Germinal center (tissue), 1 donor: ENCODE results near the gene STRIP1.
"Not testable (repeated sequence)": the region's sequence is repeated elsewhere in the genome, so short reads cannot be mapped to it uniquely, and the experiment has no call there.

Experiments used
- DNase-seq: peaks from one replicate; pipeline ENCODE4 v3.0.0; 2012; ENCODE audit warnings: mixed read lengths, low spot score

Gene STRIP1

DNA sequence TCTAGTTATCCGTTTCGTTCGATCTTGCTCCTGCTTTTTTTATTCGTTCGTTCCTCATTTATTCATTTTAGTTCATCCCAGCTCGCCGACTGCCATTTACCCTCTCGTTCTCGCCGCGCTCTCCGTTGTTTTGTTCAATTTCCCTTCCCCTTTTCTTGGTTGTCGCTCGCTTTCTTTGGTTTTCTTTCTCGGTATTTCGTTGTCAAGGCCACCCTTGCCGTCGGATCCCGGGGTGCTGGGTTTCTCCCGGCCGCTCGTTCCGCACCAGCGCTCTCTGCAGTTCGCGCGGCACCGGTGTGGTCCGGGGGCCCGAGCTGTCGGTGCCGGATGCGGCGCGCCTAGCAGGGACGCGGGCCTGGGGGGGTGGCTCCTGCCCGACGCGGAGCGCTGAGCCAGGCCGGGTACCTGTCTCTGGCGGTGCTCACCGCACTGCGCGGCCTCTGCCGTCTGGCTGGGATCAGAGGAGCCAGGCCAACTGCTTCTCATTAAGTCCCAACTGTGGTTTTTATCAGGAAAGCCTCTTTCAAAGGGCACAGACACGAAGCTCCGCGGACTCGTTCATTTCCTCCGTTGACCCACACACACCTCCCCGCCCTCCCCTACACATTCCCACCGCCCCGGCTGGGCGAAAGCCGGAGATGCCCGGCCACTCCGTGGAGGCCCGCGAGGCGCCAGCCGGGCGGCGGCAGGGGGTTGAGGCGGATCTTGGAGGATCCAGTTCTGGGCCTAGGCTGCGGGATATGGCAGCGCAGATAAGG, 34.4 kb downstream of the STRIP1 start:
- peak; percentile 47 for DNase-seq

DNA sequence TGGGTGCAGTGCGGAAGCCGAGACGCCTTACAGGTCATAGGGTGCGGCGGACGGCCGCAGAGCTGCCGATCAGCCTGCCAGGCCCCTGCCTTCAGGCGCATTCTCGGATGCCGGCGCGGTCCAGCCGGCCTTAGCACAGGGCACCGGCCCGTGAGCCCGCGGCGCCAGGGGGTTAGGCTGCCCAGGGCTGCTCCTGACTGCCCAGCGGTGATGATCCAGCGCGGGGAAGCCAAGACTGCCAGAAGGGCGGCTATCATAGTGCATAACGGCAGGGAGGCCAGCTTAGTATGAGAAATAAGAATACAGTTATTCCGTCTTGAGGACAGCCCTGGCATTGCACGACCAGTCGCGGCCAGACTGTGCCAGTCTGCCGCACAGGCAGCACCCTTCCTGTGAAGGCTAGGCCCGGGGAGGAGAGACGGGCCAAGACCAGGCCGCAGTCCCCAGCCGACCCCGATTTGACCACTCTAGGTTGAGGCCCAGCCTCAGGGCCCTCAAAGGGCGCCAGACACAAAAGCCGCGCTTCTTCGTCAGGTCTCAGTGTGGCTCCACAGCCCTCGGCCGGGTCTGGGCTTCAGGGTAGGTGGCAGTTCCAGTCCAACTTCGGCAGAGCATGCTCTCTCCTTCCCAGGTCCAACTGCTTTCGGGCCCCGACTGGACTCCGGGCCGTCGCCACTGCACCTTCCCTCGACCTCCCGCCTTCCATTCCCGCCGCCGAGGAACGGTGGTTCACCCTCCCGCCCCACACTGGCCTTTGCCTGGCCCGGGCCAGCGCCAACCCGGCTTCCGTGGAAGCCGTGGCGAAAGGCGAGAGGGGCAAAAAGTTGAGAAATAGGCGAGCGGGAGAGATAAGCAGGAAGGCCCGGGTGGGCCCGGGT, 35.2 kb downstream of the STRIP1 start:
- DNase-seq: no peak

DNA sequence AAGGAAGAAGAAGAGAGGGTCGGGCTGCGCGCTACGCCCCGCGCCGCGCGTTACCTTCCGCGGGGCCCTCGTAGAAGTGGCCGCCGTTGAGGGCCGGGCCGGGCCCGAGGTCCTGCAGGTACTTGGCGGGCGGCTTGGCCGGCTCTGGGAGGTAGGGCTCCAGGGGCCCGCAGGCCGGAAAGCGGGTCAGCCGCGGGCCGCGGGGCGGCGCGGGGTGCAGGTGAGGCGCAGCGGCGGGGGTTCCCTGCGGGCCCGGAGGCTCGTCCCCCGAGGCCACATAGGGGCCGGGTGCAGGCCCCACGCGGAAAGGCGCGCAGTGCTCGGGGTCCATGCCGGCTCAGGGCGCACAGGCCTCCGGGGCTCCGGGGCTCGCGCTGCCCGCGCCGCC, 35.9 kb downstream of the STRIP1 start:
- DNase-seq: no peak

DNA sequence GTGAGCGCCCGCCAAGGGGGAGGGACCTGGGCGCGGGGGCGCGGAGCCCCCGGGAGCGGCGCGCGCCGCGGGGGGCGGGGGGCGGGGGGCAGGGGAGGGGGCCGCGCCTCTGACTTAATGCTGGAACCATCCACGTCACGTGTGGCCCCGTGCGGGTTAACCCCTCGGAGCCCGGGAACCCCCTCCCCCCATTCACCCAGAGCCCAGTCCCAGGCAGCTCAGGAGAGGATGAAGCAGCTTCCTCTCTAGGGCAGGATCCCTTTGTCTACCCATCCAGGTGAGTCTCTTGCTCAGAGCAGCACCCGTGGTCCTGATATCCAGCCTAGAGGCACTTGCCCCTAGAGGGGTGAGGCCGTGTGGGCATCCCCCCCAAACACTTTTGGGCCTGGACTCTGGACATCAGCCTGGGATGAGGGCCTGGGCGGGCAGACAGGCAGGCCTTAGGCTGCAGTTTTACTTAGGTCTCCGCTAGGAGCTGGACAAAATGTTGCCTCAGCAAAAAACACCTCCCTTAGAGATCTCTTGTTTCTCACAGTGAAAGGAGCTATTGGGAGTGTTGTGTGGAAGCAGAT, 36.3 kb downstream of the STRIP1 start, which contains the start of gene ALX3:
TSS of gene ALX3 (minus strand) at position 2 of the 572 bp plus-strand sequence. CDS start 60 bp downstream, outside the sequence.
- DNase-seq: no peak

DNA sequence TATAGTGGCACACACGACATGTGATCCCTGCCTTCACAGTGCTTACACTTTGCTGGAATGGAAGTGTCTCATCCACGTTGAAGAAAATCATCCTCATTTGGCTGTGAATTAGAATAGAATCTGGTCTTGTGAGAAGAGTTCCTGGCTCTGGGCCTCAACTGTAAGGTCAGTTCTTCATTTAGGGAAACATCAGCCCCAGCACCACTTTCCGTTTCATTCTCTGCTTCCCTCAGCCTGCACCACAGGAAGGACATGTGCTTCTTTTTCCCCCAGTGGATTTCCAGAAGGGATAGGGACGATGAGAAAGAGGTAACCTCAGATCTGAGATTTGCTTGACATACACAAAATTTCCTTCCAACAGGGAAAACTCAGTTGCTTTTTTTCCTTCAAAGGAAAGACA, 39.7 kb downstream of the STRIP1 start:
- DNase-seq: no peak

DNA sequence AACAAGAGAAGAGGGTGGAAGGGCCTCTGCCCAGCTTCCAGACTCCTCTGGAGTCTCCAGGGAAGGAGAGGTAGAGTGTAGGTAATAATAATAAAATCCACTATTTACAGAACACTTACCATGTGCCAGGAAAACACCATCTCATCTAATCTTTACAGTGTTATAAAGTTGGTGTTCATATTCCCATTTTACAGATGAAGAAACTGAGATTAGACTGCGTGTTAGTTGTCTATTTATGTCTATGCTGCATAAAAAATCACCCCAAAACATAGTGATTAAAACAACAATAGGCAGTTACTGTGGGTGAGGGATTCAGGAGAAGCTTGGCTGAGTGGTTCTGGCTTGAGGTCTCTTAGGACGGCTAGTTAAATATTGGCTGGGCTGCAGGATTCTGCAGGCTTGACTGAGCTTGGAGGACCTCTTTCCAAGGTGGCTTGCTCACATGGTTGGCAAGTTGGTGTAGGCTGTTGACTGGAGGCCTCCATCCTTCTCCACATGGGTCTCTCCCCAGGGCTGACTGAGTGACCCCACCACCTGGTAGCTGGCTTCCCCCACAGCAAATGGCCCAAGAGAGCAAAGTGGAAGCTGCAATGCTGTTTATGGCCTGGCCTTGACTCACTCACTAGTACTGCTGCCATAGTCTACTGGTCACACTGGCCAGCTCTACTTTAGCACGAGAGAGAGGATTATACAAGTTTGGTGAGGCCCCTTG, 42.5 kb downstream of the STRIP1 start:
- DNase-seq: no peak

DNA sequence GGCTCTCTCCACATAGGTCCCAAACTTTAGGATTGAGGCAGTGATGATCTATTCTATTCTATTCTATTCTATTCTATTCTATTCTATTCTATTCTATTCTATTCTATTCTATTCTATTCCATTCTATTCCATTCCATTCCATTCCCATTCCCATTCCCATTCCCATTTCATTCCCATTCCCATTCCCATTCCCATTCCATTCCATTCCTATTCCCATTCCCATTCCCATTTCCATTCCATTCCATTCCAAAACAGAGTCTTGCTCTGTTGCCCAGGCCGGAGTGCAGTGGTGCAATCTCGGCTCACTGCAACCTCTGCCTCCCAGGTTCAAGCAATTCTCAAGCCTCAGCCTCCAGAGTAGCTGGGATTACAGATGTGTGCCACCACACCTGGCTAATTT, 45.6 kb downstream of the STRIP1 start:
- DNase-seq: not testable (repeated sequence)

DNA sequence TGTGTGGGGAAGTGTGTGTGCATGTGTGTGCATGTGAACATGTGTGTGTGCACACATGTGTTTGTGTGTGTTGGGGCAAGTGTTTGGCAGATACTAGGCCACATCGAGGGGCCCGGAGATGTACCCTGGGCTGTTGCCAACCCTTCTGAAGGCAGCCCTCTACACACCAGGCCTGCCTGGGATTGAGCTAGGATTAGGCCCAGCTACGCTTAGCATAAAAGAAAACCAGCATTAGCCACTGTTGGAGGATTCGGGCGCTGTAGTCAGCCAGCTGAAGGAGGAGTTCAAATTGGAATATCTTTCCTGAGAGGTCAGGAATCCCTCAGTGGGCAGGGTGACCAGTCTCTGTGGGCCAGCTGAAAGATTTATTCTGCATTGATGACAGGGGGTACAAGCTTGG, 46.6 kb downstream of the STRIP1 start:
- no peak for DNase-seq

DNA sequence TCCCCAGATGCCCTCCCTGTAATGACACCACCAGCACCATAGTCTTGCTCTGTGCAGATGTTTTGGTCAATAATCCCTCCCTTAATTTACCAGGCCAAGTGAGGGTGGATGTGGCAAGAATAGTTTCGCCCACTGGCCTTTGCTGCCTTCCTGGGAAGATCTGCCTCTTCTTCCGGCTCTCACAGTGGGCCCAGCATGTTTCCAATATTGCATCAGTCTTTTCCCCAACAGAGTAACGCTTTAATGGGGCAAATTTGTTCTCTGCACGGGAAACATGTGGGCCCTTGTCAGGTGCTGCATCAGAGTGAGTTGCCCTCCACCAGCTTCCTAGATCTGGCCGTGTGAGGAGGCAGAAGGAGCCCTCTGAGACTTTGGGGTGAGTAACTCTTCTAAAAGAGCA, 48.1 kb downstream of the STRIP1 start:
- DNase-seq: no peak

DNA sequence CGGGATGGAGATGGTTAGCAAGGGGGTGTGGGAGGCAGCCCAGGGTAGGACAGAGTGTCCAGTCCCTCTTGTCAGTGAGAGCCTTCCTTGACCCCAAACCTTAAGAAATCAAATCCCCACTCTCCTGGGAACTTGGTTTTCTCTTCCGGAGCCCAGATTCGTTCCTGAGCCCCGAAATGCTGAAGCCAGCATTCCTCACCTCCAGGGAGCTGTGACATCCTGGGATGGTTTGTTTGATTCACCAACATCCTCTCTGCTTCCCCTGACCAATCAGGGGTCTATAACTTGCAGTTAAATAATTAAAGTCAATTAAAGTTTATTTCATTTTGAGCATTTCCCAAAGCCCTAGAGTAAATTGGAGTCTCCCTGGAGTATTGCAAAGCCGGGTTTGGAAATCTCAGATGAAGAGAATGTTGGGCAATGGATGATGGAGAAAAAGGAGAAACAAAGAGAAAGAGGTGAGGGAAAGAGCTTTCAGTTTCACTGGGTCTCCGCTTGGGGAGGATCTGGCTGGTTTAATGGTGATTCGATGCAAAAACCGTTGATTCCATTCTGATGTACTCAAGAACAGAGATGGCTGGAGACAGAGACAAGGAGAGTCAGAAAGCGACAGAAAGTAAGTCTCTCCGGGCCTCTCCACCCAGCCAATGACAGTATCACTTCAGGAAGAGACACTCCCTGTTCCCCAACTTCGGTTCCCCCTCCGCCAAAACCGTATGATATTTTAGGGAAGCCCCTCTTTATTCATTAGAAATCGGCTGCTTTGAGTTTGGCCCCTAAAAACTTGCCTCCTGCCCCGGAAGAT, 48.8 kb downstream of the STRIP1 start:
- no peak for DNase-seq

DNA sequence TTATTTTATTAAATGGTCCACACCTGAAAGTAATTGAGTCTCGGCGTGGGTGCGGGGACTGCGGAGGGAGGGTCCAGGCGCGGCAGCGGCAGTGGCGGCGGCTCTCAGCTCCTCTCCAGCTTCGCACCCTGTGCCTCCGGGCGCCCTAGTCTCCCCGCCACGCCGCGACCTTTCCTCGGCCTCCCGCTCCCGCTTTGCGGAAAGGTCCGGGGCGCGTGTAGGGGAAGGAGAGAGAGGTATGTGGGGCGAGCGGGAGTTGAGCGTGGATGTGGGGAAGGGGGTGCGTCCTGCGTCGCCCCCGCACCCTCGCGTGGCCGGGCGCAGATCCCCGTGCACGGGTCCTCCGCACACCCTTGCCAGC, 49.4 kb downstream of the STRIP1 start:
- no peak for DNase-seq

DNA sequence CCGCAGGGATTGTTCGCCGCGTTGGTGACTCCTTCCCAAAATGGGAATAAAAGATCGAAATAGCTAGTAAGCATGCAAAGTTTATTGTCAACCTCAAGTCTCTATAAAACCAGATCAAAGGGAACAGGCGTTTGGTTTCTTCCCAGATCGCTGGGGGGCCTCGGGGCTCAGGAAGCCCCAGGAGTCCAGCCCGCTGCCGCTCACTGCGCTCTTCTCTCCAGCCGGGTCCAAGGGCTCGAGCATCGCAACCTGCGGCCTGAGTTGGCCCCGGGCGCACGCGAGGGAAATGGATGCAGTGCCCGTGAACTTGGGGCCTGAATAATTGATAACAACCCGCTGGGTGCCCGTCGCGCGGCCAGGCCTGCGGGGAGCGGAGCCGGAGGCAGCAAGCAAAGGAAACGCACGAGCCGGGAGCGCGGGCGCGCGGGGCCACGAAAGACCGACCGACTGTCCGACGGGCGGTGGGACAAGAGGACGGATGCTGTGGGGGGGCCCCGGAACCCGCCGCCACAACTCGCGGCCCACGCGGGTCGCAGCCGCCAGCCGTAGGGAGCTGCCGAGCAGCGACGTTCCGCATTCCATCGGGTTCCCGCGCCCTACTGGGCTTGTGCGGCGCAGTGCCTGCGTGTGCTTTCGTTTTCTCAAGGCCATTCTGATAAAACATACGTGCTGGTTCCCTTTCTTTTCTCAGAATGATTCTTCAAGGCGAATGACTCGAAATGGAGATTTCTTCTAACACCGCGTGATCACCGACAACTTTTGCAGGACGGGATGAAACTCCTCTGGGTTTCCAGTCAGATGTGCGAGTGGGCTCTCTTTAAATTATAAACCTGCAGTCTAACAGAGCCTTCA, 50.0 kb downstream of the STRIP1 start:
- DNase-seq: peak; percentile 45

DNA sequence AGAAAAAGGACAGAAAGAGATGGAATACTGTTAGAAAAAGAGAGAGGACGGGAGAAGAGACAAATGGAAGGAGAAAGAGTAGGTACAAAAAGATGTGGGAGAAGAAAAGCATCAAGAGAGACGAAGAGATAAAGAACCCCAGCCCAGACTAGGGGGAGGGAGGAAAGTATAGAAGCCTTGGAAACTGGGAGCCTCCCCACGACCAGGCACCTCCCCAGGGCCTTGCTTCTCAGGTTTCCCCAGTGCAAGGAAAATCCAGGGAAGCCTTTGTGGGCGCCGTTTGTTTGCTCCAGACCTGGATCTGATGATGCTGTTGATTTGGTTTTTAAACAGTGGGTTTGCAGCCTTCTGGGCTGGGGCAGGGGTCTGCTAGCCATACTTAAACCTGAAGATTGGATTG, 51.2 kb downstream of the STRIP1 start:
- no peak for DNase-seq

DNA sequence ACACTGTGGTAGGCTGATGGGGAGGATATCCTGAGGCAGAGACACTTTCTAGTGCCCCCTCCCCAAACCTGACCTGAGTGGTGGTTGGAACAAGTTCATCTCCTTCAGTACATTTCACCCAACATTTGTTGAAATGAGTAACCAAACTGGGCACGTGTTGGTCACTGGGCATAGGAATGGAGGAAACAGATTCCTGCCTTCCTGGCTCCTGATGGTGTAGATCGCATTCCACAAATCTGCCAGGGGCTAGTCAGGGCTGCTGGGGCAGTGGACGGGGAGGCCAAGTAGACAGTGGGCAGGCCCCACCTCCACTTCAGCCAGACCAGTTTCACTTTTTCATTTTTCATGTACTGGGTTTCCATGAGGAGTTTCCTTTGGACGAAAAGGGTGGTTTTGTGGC, 52.5 kb downstream of the STRIP1 start:
- DNase-seq: no peak

DNA sequence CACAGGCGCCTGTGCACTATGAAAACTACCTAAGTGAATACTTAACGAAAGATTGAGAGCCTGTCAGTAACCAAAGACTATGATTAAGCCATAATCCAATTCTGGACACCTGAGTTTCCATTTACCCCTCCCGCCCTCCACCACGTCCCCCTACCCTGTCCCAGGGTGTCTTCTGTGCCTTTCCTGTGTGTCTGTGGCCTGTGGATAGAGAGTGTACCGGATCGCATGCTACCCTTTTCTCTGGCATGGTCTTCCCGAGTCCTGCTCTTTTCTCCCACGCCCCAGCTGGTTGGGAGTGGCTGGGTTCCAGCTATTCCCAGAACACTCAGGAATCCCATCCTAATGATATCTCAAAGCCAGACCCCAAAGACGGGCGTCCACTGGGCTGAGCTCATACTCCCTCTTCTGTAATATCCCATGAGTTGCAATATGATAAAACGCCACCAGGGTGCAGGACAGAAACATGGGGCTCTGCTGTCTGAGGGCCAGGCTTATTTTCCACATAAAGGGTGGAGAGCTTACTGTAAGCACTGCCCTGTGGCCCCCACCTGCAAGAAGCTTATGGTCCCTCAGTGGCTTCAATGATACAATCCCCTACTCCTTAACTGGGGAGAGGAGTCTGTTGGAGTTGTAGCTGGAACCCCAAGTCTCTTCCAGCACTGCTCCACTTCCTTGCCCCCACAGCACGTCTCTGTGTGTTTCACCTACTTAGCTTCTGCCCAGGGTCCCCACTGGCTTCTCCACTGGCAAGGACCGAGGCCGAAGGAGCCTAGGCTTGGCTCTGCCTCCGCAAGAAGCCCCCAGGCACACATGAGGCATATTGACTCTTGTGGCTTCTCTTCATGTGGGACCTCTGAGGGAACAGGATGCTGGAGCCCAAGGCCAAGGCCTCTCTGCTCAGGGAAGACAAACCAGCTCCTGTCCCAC, 53.7 kb downstream of the STRIP1 start:
- peak; percentile 65 for DNase-seq

DNA sequence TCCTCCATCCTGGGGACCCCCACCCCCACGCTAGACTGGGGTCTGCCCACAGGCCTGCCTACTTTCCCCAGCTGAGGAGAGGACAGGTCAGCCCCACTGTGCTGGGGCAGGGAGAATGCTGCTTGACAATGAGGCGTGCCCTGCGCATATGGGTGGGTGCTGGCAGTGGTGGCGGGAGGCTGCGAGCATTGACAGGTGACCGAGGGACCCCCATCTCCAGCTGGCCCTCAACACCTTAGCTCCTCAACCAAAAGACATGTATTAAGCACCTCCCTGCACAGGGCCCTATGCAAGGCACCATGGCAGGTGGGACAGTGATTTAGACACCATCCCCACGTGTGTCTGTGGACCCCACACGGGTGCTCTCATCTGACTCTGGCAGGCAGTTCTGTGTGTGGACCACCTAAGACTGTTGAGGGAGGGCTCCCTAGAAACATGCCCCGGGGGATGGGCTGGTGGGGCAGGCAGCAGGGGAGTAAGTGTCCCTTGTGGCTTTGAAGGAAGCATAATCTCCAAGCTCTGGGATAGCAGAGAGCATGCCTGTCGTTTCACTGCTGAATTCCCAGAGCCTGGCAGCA, 54.4 kb downstream of the STRIP1 start:
- no peak for DNase-seq

DNA sequence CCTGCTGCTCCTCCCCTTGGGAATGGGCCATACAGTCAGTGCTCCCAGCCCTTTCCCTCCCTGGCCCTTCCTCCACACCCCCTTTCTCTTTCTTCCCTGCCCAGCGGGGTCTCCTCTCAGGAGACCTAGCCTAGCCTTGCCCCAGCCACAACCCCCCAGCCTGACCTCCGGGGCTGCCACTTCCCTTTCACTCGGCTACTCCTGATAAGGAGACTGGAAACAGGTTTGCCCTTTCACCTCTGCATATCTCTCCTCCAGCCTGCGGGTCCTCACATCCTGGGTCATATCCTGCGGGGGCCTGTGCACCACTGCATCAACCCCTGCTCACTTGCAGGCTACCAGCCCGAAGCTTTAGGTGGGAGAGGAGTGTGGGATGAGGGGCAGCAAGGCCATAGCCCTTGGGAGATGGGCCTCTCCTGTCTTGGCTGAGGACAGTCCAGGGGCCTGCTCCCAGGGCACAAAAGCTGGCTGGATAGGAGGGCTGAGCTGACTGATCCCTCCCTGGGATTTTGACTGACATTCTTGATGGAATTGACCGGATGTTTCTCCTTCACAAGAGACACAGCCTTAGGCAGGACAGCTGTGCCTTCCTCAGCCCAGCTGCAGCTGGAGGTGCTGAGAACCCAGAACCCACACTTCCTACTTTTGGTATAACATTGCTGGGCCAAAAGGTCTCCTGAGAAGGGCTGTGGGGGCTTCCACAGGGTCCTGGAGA, 55.3 kb downstream of the STRIP1 start:
- no peak for DNase-seq

DNA sequence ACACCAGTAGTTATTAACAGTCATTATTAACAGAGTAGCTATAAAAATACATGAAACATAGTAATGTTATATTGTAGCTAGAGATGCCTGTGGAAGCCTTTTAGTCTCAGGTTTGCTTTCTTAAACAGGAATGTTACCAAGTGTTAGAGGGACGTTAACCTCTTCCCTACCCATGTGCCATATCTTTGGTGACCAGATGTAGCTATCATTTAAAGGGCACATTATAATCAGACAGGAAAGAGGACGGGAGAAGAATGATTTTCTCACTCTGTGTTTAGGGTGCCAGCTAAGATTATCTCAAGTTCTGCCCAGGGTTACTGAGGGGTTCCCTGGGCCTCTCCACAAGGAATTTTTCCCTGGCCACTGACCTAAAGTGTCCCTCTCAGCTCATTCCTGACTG, 57.0 kb downstream of the STRIP1 start:
- DNase-seq: no peak
